Astrocyte of the cerebellum (primary cell): ENCODE measurements around the gene LIN37.
"Not testable (repeated sequence)": the region's sequence is repeated elsewhere in the genome, so short reads cannot be mapped to it uniquely, and the experiment has no call there.

Source experiments
- DNase-seq: peaks from one replicate; pipeline ENCODE4 v3.0.0-alpha.2; 2011; ENCODE audit warnings: low read depth
- H3K4me3 ChIP-seq: 2 replicates; pipeline ENCODE4 v1.5.1; 2011; ENCODE audit warnings: mild to moderate bottlenecking, low read depth, low read length, moderate library complexity
- CTCF ChIP-seq: IDR thresholded peaks from 2 replicates; pipeline ENCODE4 v1.5.1; 2012; ENCODE audit warnings: low read length, low read depth, moderate library complexity, mild to moderate bottlenecking; ENCODE audit errors: missing control alignments
- in situ Hi-C: cut with HindIII; loops from 2 replicates; pipeline ENCODE4 v1.10.0; 2017; ENCODE audit warnings: low sequenced_read_pairs

The LIN37 gene

GRCh38 chr19:35723671-35724070 lies 24.7 kb upstream of the LIN37 start:
- TF ChIP-seq CTCF: no peak
- DNase-seq: no peak
- in situ Hi-C loops: no loop called here
- no peak overlapping the region for H3K4me3 ChIP-seq

DNA sequence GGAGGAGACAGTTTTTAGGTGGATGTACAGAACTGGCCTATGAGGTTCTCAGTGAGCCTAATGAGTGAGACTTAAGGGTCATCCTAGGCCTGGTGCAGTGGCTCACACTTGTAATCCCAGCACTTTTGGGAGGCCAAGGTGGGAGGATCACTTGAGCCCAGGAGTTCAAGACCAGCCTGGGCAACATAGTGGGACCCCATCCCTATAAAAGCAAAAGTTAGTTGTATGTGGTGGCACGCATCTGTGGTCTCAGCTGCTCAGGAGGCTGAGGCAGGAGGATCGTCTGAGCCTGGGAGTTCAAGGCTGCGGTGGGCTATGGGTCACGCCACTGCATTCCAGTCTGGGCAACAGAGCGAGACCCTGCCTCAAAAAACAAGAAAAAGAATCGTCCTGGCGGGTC lies 24.2 kb upstream of the LIN37 start:
- in situ Hi-C loops, DNase-seq: not testable (repeated sequence)

GRCh38 chr19:35724560-35724959 lies 23.8 kb upstream of the LIN37 start:
- no peak overlapping the region for H3K4me3 ChIP-seq
- no peak for TF ChIP-seq CTCF
- in situ Hi-C loops: no loop called here
- no peak for DNase-seq

More for the DNA sequence above, 24.2 kb upstream of the LIN37 start:
- not testable (repeated sequence) for H3K4me3 ChIP-seq

DNA sequence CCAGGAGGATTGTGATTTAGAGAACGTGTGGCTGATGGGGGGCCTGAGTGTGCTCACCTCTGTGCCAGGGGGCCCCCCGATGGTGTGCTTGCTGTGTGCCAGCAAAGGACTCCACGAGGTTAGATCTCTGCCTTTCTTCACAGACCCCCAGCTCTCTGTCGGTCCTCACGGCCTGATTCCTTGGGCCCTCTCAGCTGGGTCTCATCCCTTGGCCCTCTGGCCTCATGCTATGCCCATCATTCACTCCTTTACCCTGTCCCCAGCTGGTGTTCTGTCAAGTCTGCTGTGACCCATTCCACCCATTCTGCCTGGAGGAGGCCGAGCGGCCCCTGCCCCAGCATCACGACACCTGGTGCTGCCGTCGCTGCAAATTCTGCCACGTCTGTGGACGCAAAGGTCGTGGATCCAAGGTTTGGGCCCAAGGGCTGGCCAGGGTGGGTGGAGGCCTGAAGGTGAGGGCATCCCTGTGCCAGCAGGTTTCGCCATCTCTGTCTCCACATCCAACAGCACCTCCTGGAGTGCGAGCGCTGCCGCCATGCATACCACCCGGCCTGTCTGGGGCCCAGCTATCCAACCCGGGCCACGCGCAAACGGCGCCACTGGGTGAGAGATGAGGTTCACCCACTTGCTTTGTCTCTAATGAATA lies 23.0 kb upstream of the LIN37 start:
- in situ Hi-C loops: no loop called here
- DNase-seq: no peak
- H3K4me3 ChIP-seq: no peak overlapping the region
- no peak for TF ChIP-seq CTCF

- in situ Hi-C loops: no loop called here
- TF ChIP-seq CTCF: no peak
- no peak overlapping the region for H3K4me3 ChIP-seq
- DNase-seq: no peak
Observed at GRCh38 chr19:35727053-35727955, 21.1 kb upstream of the LIN37 start.

DNA sequence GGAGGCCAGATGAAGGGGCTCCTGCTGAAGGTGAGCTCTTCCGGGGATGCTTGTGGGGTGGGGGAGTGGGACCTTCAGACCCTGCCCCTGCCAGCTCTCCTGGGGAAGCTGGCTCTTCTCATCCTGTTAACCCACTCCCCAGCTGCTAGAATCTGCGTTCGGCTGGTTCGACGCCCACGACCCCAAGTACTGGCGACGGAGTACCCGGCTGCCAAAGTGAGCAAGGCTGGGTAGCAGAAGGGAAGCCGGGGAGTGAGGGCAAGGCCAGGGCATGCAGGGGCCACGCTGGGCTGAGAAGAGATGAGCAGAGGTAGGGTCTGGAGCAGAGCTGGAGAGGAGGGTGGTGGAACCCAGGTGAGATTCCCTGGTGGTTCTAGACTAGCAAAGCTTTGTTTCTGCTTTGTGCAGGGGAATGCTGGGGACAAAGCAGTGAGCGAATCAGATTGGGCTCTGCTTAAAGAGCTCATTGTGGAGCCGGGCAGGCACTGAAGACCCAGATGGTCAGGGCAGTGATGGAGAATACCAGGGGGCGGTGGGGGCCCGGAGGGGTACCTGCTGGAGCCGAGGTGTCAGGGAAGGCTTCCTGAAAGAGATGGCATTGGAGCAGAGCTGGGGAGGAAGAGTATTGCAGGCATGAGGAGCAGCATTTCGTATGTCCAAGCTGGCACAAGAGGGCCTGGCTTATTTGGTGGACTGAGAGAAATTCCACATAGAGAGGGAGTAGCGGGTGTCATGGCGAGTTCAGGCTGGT lies 20.2 kb upstream of the LIN37 start:
- no peak for TF ChIP-seq CTCF
- in situ Hi-C loops: no loop called here
- no peak overlapping the region for H3K4me3 ChIP-seq
- DNase-seq: no peak
